Measurements from ENCODE around the gene FAM177A1. TPM values are rescaled to one million over a fixed set of nuclear protein-coding genes. Genes with fewer than 3 reads are reported as not detected.
"Not testable (repeated sequence)": the region's sequence is repeated elsewhere in the genome, so short reads cannot be mapped to it uniquely, and the experiment has no call there.

FAM177A1 gene
- total RNA-seq, 4 donors from 2014 or later = 24.0 to 74.1 (median 46.3) TPM

GRCh38 chr14:35083530-35084150 lies 37.6 kb downstream of the FAM177A1 start:
- Histone ChIP-seq H3K27me3 (no peaks in the 10 kb centered on the region), H3K36me3 (peaks cover 4 to 97% (median 11%) of the 10 kb centered on the region in 3 donors), H3K9me3 (no peaks in the 10 kb centered on the region), H3K27ac (no peak overlapping the region), H3K4me3 (no peak overlapping the region), H3K4me1 (no peaks in the 10 kb centered on the region)
- no peak for DNase-seq (ENCODE audit: low spot score in 2 of 2)
- WGBS, 2 donors = 94% methylated on average over 8 of the region's 8 CpGs
- TF ChIP-seq CTCF (IDR thresholded peaks at IDR 0.05) (no peak), POLR2A (IDR thresholded peaks at IDR 0.05) (no peak), EP300 (IDR thresholded peaks at IDR 0.05) (no peak)

- H3K27me3 ChIP-seq = no peaks in the 10 kb centered on the region
- TF ChIP-seq CTCF (IDR thresholded peaks at IDR 0.05) = no peak
- TF ChIP-seq POLR2A (IDR thresholded peaks at IDR 0.05) = no peak
- TF ChIP-seq EP300 (IDR thresholded peaks at IDR 0.05) = no peak
- no peaks in the 10 kb centered on the region for H3K9me3 ChIP-seq
- WGBS, 2 donors = 38 to 55% methylated on average over 2 of the region's 2 CpGs
- peaks cover 4 to 97% (median 11%) of the 10 kb centered on the region in 3 donors for H3K36me3 ChIP-seq
- DNase-seq (ENCODE audit: low spot score in 2 of 2) = no peak
- no peaks in the 10 kb centered on the region for H3K4me1 ChIP-seq
- H3K27ac ChIP-seq = no peak overlapping the region
- no peak overlapping the region for H3K4me3 ChIP-seq
Measured at GRCh38 chr14:35085441-35085840, 39.4 kb downstream of the FAM177A1 start.

- H3K4me3 ChIP-seq = no peak overlapping the region
- H3K9me3 ChIP-seq = no peaks in the 10 kb centered on the region
- no peaks in the 10 kb centered on the region for H3K4me1 ChIP-seq
- no peak for DNase-seq (ENCODE audit: low spot score in 2 of 2)
- TF ChIP-seq POLR2A (IDR thresholded peaks at IDR 0.05) (no peak), CTCF (IDR thresholded peaks at IDR 0.05) (no peak), EP300 (IDR thresholded peaks at IDR 0.05) (no peak)
- H3K27me3 ChIP-seq = no peaks in the 10 kb centered on the region
- H3K36me3 ChIP-seq = peaks cover 4 to 99% (median 7%) of the 10 kb centered on the region in 3 donors
- 87 to 90% methylated on average over 2 of the region's 2 CpGs for WGBS, 2 donors
- H3K27ac ChIP-seq = no peak overlapping the region
Measured at GRCh38 chr14:35088514-35088913, 42.4 kb downstream of the FAM177A1 start.

- not testable (repeated sequence) for H3K27ac ChIP-seq; H3K4me1 ChIP-seq; H3K27me3 ChIP-seq; H3K4me3 ChIP-seq; H3K9me3 ChIP-seq; DNase-seq (ENCODE audit: low spot score in 2 of 2)
- 92 to 97% methylated on average over 6 of the region's 6 CpGs for WGBS, 2 donors
- peaks cover 2 to 100% (median 7%) of the 10 kb centered on the region in 3 donors for H3K36me3 ChIP-seq
Measured at GRCh38 chr14:35094645-35095044, 48.6 kb downstream of the FAM177A1 start.

GRCh38 chr14:35107866-35108265 lies 61.8 kb downstream of the FAM177A1 start:
- no peak for DNase-seq (ENCODE audit: low spot score in 2 of 2)
- peaks cover 0 to 5% (median 0%) of the 10 kb centered on the region in 4 donors for H3K9me3 ChIP-seq
- H3K27me3 ChIP-seq = no peaks in the 10 kb centered on the region
- TF ChIP-seq POLR2A (IDR thresholded peaks at IDR 0.05) (no peak), CTCF (IDR thresholded peaks at IDR 0.05) (no peak), EP300 (IDR thresholded peaks at IDR 0.05) (no peak)
- H3K4me1 ChIP-seq = no peaks in the 10 kb centered on the region
- no peak overlapping the region for H3K4me3 ChIP-seq
- no peak overlapping the region for H3K27ac ChIP-seq
- H3K36me3 ChIP-seq = peaks cover 2 to 94% (median 29%) of the 10 kb centered on the region in 3 donors
